ENCODE measurements around the gene C2orf68.
"Not testable (repeated sequence)": the region's sequence is repeated elsewhere in the genome, so short reads cannot be mapped to it uniquely, and the experiment has no call there.

C2orf68 gene, protein sequence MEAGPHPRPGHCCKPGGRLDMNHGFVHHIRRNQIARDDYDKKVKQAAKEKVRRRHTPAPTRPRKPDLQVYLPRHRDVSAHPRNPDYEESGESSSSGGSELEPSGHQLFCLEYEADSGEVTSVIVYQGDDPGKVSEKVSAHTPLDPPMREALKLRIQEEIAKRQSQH
- total RNA-seq, result 23.7 to 44.9 reads per million in 2 donors

- DNase-seq, result peak; percentile 61 to 92 (median 76)
These were observed at the start of gene C2orf68 for GRCh38 chr2:85611705-85612587. Gene C2orf68, minus strand, starts transcription at chr2:85612066. Its CDS starts 82 bp downstream, at chr2:85611984.

GRCh38 chr2:85661139-85661858 lies 49.4 kb upstream of the C2orf68 start:
- DNase-seq, result no peak

DNA sequence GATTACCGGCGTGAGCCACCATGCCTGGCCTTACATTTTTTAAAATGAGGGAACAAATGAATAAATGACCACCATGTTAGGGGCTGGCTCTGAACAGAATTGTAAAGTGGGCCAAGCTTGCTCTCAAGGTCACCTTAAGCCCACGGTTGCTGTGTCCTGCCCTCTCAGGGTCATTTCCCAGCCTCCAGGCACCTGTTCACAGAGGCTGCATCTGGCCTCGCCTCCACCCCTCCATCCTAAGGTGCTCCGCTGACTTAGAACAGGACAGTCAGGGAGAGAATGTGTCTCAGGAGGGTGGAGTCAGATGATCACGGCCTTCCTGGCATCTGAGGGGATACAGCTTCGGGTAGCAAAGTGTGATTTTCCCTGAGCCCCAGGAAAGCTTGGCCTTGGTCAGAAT lies 48.9 kb upstream of the C2orf68 start:
- DNase-seq, result no peak

DNA sequence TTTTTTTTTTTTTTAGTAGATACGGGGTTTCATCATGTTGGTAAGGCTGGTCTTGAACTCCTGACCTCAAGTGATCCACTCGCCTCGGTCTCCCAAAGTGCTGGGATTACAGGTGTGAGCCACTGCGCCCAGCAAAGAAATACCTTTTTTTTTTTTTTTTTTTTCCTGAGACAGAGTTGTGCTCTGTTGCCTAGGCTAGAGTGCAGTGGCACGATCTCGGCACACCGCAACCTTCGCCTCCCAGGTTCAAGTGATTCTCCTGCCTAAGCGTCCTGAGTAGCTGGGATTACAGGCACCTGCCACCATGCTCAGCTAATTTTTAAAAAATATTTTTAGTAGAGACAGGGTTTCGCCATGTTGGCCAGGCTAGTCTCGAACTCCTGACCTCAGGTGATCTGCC lies 48.4 kb upstream of the C2orf68 start:
- DNase-seq, result not testable (repeated sequence)

GRCh38 chr2:85659324-85659981 lies 47.6 kb upstream of the C2orf68 start:
- no peak for DNase-seq

DNA sequence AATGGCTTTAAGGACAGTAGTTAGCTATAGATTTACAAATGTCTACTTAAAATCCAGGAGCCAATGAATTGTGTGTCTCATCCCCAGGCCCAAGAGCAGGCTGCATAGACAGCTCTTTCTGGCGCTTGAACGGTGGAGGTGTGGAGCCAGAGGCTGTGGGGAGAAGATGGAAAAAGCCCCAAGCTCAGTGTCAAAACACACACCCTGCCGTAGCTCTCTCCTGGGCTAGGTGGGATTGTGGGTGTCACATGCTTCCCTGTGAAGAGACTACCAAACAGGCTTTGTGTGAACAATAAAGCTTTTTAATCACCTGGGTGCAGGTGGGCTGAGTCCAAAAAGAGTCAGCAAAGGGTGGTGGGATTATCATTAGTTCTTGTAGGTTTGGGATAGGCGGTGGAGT lies 45.5 kb upstream of the C2orf68 start:
- not testable (repeated sequence) for DNase-seq

GRCh38 chr2:85656468-85656867 lies 44.6 kb upstream of the C2orf68 start:
- DNase-seq, result no peak

DNA sequence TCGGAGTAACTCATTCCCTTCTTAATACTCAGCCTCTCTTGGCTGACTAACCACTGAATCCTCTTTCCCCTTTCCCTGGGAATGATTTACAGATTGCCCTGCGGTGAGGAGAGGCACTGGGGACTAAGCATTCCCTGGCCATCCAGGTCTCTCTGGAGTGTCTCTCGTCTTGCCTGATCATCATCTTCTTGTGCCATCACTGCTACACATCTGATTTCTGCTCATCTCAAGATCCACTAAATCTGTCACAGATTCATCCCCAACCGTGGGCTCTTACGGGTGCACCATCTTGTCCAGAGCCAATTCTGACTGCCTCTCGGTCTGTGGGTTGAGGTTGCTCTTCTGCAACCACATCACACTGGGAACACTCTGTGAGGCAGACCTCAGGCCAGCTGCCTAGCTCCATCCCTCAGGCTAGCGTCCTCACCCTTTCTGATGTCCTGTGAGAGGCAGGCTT lies 44.1 kb upstream of the C2orf68 start:
- no peak for DNase-seq

DNA sequence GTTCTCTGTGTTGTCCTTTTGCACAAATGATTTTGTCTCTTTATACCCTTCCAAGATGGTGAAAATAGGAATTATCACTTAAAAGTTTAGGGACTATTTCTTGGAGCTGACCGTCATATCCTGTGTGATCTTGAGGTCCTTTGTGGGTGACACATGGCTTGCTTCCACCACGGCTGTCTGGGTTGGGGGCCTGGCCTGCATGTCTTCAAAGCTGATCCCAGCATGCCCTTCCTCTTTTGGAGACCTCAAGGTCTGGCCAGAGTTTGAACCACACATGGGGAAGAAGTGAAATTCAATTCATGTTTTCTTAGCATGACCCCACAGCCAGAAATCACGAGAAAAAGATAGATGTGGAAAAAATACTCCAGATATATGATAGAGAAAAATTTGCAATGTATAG lies 42.1 kb upstream of the C2orf68 start:
- no peak for DNase-seq

DNA sequence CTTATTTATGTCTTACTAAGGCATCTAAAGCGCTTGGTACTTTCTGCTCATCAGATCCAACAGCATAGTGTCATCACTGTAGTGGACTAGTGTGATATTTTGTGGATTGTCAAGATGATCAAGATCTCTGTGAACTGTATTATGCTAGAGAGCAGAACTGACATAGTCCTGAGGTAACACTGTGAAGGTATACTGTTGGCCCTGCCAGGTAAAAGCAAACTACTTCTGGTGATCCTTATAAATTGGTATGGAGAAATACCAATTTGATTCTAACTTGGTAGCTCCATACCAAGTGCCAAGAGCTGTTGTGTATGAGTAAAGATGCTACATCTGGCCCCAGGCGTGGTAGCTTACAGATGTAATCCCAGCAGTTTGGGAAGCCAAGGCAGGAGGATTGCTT lies 40.2 kb upstream of the C2orf68 start:
- no peak for DNase-seq

DNA sequence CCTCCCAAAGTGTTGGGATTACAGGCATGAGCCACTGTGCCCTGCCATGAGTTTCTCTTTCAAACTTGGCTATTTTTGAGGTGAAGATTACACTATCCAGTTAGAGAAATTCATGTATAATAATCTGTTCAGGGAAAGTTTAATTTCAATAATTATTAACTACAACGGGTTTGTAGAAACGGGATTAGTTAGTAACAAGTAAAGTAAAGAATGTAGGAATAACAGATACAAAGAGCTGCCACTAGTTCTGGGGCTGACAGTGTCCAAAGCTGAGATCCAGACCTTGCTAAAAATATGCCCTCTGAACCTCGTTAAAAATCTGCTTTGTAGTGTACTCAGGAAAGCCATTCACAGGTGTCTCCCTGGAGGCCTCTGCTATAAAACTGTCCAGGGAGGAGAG lies 39.2 kb upstream of the C2orf68 start:
- no peak for DNase-seq

DNA sequence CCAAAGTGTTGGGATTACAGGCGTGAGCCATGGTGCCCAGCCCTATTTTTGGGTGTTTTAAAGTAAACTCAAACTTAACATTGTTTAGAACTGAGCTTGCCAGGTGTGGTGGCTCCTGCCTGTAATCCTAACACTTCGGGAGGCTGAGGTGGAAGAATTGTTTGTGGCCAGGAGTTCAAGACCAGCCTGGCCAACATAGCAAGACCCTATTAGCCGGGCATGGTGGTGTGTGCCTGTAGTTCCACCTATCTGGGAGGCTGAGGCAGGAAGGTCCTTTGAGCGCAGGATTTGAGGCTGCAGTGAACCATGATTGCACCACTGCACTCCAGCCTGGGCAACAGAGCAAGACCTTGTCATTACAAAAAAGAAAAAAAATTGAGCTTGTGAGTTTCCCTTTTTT lies 38.6 kb upstream of the C2orf68 start:
- DNase-seq, result no peak

GRCh38 chr2:85649201-85650190 lies 37.6 kb upstream of the C2orf68 start:
- no peak for DNase-seq

- DNase-seq, result peak in 1 of 5 experiments; percentile 56
These were observed 36.8 kb upstream of the C2orf68 start for GRCh38 chr2:85648619-85649018.

DNA sequence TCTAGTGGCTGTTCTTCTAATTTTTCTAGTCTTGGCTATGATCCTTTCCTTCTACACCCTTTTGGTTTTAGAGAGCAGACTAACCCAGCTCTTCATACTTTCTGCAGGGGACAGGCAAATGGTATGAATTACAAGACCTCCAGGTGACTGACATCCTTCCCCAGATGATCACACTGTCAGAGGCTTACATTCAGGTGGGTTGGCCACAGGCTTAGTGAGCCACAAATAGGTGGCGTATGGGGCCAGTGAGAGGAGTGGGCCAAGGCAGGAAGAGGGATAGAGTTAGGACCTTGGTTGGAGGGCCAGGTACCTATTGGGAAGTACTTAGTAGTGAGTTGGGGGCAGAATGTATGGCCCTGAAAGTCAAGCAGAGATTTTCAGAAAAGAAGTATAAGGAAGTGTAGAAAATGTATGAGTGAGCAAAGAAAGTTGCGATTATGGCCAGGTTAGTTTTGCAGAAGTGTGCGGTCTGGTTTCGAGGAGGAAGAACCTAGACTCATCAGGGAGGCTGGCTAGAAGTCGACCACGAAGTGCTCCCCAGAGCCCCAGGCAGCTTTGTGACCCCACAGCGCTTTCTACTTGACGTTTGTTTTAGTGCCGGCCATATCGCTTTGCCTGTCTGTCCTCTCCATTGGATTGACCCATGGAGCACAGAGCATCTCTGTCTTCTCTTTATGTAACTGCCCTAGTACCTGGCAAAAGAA lies 36.1 kb upstream of the C2orf68 start:
- no peak for DNase-seq

DNA sequence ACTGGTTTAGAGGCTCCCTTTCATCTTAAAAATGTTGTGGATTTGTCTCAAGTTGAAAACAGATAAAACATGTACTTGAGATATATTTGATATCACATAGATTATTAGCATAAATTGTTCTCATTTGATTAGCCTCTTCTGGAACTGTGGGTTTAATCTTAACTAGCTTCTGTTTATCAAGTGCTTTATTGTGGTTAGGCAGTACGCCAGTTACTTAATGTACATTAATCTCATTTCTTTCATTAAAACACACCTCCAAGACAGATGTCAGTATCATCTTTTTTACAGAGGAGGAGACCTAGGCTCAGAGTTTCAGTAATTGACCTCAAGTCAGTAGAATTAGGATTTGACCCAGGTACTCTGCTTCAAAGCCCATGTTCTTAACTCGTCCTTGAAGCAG lies 34.3 kb upstream of the C2orf68 start:
- DNase-seq, result no peak

GRCh38 chr2:85644909-85645308 lies 33.0 kb upstream of the C2orf68 start:
- no peak for DNase-seq

- DNase-seq, result peak in 1 of 5 experiments; percentile 84
These were observed 30.9 kb upstream of the C2orf68 start for GRCh38 chr2:85642725-85643124.

GRCh38 chr2:85635636-85636035 lies 23.8 kb upstream of the C2orf68 start:
- no peak for DNase-seq

DNA sequence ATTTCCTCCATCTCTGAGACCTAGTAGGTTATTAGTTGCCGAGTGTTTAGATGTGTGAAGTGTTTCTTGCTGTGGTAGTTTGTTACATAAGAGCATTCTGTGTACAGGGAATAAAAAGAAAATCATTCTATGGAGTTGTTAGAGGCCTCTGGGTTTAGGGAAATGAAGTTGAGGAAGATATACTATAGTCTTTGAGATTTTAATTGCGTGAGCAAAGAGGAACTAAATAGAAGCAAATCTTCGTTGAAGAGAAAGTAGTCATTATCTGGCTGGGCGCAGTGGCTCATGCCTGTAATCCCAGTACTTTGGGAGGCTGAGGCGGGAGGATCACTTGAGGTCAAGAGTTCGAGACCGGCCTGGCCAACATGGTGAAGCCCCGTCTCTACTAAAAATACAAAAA lies 23.1 kb upstream of the C2orf68 start:
- no peak for DNase-seq

GRCh38 chr2:85631316-85631715 lies 19.4 kb upstream of the C2orf68 start:
- DNase-seq, result no peak

All from T-helper 2 cell (primary cell).